Body of pancreas (tissue), 4 donors: ENCODE results near the gene FBXL3. TPM values are rescaled to one million over a fixed set of nuclear protein-coding genes. Genes with fewer than 3 reads are reported as not detected.

Experiments
- ATAC-seq: fragments of 150-250 bp; one replicate; pipeline ENCODE4 v1.9.1; 2016
- DNase-seq, 4 donors: peaks; one replicate each; pipeline ENCODE4 v3.0.0-alpha.2; 2019
- H3K27ac ChIP-seq, 4 donors: fragments of 200-600 bp; sonication (generic); 1 replicate in 3 of 4; 2 replicates in 1 of 4; pipeline versions ENCODE4 v1.5.1 to v1.6.1; 2016 to 2019; ENCODE audit warnings: mild to moderate bottlenecking in 1 of 4, mixed read lengths in 1 of 4, moderate library complexity in 1 of 4
- H3K27me3 ChIP-seq, 2 donors: fragments of 200-600 bp; sonication (generic); one replicate each; pipeline ENCODE4 v1.6.0; 2016; ENCODE audit warnings: mild to moderate bottlenecking in 1 of 2
- H3K36me3 ChIP-seq, 2 donors: fragments of 200-600 bp; sonication (generic); replicated peaks in 1 of 2; 2 replicates each; pipeline ENCODE4 v1.5.1; 2016; ENCODE audit warnings: low read depth in 2 of 2; ENCODE audit not compliant: insufficient read depth in 1 of 2
- H3K4me1 ChIP-seq: fragments of 200-600 bp; sonication (generic); one replicate; pipeline ENCODE4 v1.6.0; 2016
- H3K4me3 ChIP-seq, 2 donors: fragments of 200-600 bp; sonication (generic); 1 replicate in 1 of 2; 2 replicates in 1 of 2; pipeline ENCODE4 v1.5.1; 2016 to 2019
- H3K9me3 ChIP-seq, 3 donors: fragments of 200-600 bp; sonication (generic); 1 replicate in 2 of 3; 2 replicates in 1 of 3; pipeline ENCODE4 v1.5.1; 2016
- POLR2A ChIP-seq, 3 donors: fragments of 450-650 bp; IDR thresholded peaks; one replicate each; pipeline ENCODE4 v1.6.1; 2016; ENCODE audit warnings: antibody characterized with exemption in 3 of 3, mild to moderate bottlenecking in 2 of 3
- WGBS, 2 donors: methylation state at CpG; one replicate each; pipeline ENCODE4 v1.1.5; 2017; 5-methylcytosine and 5-hydroxymethylcytosine counted together
- intact Hi-C: fragments of 100-400 bp; cut with DNase I; formaldehyde crosslinking; loops from one replicate; pipeline ENCODE4 v1.15.1; 2023
- total RNA-seq, 2 donors: library from RNA; depleted of rRNA; stranded (reverse); fragments of >200 nt; gene quantifications; one replicate each; pipeline ENCODE4 v1.1.0, GENCODE V29; 2016
- TF ChIP-seq, protein P1 (sequence below), 7 experiments: fragments of 450-650 bp in 4 of 7; fragments of 200-600 bp in 3 of 7; sonication (generic) in 3 of 7; IDR thresholded peaks; one replicate each; pipeline ENCODE4 v1.5.1; 2016 to 2019; ENCODE audit warnings: antibody characterized with exemption in 7 of 7

The FBXL3 gene
- total RNA-seq, 2 donors from 2014 or later = 25.4 to 35.0 TPM

DNA sequence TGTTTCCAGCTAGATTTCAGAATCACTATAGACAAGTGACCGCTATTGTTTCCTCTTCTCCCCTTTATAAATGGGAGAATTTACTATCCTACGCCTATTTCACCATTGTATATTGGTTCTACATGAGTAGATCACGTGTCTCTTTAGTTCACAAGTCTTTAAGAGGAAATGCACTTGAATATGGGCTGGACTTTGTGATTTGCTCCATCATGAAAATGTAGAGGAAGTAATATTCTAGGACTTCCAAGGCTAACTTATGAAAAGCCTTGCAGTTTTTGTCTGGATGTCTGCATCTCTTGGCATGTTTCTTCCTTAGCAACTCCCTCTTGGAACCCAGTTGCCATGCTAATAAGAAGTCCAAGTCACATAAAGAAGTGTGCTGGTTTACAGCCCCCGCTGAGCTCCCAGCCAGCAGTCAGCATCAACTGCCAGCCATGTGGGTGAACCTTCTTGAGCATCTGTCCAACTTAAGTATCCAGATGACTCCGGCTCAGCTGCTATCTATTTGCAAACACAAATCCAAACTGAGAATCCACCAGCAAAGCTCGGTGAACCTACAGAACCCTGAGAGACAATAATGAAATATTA, 4.8 kb upstream of the FBXL3 start:
- ATAC-seq (no peak), DNase-seq (no peak)
- H3K9me3 ChIP-seq = no peaks in the 10 kb centered on the region
- H3K36me3 ChIP-seq = no peaks in the 10 kb centered on the region
- intact Hi-C loops = no loop called here
- no peak overlapping the region for H3K27ac ChIP-seq
- no peak overlapping the region for H3K4me3 ChIP-seq
- peaks cover 12% of the 10 kb centered on the region for H3K4me1 ChIP-seq
- no peaks in the 10 kb centered on the region for H3K27me3 ChIP-seq
- TF ChIP-seq, protein P1, sequence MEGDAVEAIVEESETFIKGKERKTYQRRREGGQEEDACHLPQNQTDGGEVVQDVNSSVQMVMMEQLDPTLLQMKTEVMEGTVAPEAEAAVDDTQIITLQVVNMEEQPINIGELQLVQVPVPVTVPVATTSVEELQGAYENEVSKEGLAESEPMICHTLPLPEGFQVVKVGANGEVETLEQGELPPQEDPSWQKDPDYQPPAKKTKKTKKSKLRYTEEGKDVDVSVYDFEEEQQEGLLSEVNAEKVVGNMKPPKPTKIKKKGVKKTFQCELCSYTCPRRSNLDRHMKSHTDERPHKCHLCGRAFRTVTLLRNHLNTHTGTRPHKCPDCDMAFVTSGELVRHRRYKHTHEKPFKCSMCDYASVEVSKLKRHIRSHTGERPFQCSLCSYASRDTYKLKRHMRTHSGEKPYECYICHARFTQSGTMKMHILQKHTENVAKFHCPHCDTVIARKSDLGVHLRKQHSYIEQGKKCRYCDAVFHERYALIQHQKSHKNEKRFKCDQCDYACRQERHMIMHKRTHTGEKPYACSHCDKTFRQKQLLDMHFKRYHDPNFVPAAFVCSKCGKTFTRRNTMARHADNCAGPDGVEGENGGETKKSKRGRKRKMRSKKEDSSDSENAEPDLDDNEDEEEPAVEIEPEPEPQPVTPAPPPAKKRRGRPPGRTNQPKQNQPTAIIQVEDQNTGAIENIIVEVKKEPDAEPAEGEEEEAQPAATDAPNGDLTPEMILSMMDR (IDR thresholded peaks at IDR 0.05) = no peak
- no peak for TF ChIP-seq POLR2A (IDR thresholded peaks at IDR 0.05)
- 91 to 97% methylated on average over 6 of the region's 6 CpGs for WGBS, 2 donors

DNA sequence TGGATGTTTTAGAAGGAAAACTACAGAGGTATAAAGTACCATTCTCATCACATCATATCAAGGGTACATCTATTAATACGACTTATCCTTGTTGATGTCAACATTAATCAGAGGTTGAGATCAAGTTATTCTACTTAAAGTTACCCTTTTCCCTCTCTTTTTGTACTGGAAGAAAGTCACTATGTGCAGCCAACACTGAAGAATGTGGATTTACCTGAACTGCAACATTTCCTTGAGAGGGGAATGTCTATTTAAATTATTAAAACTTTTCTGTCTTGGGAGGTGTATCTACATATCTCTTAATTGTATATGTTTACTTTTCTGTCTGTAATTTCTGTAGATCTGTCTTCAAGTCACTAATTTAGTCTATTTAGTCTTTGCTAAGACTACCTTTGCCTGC, 2.5 kb upstream of the FBXL3 start:
- no peaks in the 10 kb centered on the region for H3K36me3 ChIP-seq
- intact Hi-C loops = no loop called here
- DNase-seq = no peak
- ATAC-seq = no peak
- H3K27ac ChIP-seq = no peak overlapping the region
- H3K4me1 ChIP-seq = peaks cover 16% of the 10 kb centered on the region
- H3K9me3 ChIP-seq = no peaks in the 10 kb centered on the region
- no peak overlapping the region for H3K4me3 ChIP-seq
- TF ChIP-seq, protein P1 (IDR thresholded peaks at IDR 0.05) = no peak
- no peaks in the 10 kb centered on the region for H3K27me3 ChIP-seq
- 55 to 71% methylated on average over 1 of the region's 1 CpG for WGBS, 2 donors

DNA sequence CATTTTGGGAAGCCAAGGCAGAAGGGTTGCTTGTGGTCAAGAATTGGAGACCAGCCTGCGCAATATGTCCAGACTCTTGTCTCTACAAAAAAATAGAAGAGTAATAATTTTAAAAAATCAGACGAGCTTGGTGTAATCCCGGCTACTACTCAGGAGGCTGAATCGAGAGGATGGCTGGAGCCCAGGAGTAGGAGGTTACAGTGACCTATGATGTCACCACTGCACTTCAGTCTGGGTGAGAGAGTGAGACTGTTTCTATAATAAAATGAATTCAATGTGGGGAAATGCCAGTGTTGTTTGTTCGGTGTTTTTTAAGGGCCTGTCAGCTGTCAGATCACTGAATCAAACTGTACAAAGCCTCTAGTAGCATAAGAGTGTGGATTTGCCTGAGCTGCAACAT, 1.2 kb upstream of the FBXL3 start:
- Histone ChIP-seq H3K27ac (no peak overlapping the region), H3K36me3 (no peaks in the 10 kb centered on the region), H3K27me3 (no peaks in the 10 kb centered on the region), H3K9me3 (no peaks in the 10 kb centered on the region), H3K4me3 (no peak overlapping the region), H3K4me1 (peaks cover 29% of the 10 kb centered on the region)
- DNase-seq (no peak), ATAC-seq (no peak)
- WGBS, 2 donors = 71% methylated on average over 5 of the region's 5 CpGs
- no peak for TF ChIP-seq POLR2A (IDR thresholded peaks at IDR 0.05)
- intact Hi-C loops = no loop called here

DNA sequence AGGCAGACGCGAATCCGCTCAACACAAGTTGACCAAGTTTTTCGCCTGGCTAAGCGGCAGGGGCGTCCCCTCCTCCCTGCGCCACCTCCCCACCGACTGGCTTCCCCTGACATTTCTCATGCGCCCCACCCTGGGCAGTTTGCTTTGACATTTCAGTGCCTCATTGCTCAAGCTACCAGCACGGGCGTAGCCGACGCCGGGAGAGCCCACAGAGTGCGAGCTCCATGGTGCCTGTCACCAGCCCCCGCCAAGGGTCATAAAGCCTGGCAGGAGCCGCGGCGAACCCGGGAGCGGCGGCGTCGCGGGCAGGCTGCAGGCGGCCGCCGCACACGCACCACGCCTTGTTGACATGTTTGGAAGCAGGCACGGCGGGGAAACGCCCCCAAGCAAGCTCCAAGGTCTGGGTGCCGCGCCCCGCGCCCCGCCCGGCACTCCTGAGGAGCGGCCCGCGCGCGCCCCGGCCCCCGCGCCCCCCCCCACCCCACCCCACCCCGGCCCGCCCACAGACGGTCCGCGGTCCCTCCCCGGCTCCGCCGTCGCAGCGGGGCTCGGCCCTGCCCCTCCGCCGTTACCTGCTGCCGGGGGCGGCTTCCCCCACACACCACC, 601 bp downstream of the FBXL3 start:
- no peak for TF ChIP-seq POLR2A (IDR thresholded peaks at IDR 0.05)
- TF ChIP-seq, protein P1 (IDR thresholded peaks at IDR 0.05) = no peak
- H3K27me3 ChIP-seq = no peaks in the 10 kb centered on the region
- ATAC-seq (peak; percentile 80), DNase-seq (peak; percentile 87 to 92 (median 89))
- H3K27ac ChIP-seq = peak overlapping the region; percentile 96 to 99 (median 98)
- WGBS, 2 donors = 0 to 1% methylated on average over 9 to 25 of the region's 62 CpGs
- H3K9me3 ChIP-seq = no peaks in the 10 kb centered on the region
- H3K4me1 ChIP-seq = peaks cover 47% of the 10 kb centered on the region
- peak overlapping the region; percentile 61 to 67 for H3K4me3 ChIP-seq
- intact Hi-C loops = no loop called here
- H3K36me3 ChIP-seq = no peaks in the 10 kb centered on the region

DNA sequence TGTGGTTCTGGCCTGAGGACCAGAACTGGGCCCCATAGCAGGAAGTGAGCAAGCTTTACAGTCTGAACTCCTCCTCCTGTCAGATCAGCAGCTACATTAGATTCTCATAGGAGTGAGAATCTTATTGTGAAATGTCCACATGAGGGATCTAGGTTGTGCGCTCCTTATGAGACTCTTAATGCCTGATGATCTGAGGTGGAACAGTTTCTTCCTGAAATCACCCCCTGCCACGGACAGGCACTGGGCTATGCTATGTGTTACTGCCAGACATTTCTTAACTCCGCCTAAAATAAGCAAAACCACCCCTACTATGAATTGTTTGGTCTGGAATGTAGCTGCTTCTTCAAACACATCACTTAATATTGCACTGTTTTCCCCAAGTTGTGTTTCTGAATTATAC, 4.6 kb downstream of the FBXL3 start:
- H3K4me1 ChIP-seq = peaks cover 57% of the 10 kb centered on the region
- no peak overlapping the region for H3K4me3 ChIP-seq
- DNase-seq (no peak), ATAC-seq (no peak)
- H3K27me3 ChIP-seq = no peaks in the 10 kb centered on the region
- intact Hi-C loops = no loop called here
- TF ChIP-seq, protein P1 (IDR thresholded peaks at IDR 0.05) = no peak
- TF ChIP-seq POLR2A (IDR thresholded peaks at IDR 0.05) = no peak
- H3K27ac ChIP-seq = no peak overlapping the region
- H3K9me3 ChIP-seq = no peaks in the 10 kb centered on the region
- 64 to 69% methylated on average over 3 of the region's 3 CpGs for WGBS, 2 donors
- H3K36me3 ChIP-seq = peaks cover 0 to under 1% of the 10 kb centered on the region in 2 donors
